Measurements from ENCODE around the gene LRFN3. TPM values are rescaled to one million over a fixed set of nuclear protein-coding genes. Genes with fewer than 3 reads are reported as not detected.

LRFN3 gene
- total RNA-seq, 2 experiments from 2014 or later = 2.8 to 6.0 TPM

DNA sequence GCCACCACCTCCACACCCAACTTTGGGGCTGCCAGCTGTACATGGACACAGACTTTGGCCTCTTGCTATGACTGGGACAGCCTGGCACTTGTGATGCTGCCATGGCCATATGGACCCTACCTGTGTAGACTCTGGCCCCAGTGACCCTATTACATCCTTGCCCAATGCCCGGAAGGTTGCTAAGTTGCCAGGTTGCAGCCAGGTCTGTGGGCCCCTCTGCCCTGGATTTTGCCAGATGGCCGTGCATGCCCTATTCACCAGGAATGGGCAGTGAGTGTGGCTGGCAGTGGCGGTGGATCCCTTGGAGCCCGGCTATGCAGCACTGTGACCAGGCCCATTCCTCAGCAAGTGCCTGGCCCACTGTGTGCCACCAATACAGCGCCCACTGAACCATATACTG lies 49.9 kb downstream of the LRFN3 start:
- no peak overlapping the region for H3K27ac ChIP-seq (ENCODE audit: low read depth, low read length, poor library complexity, severe bottlenecking)
- no peaks in the 10 kb centered on the region for H3K79me2 ChIP-seq (ENCODE audit: insufficient read depth, low read depth, low read length)
- H3K4me1 ChIP-seq (ENCODE audit: insufficient read depth, low read length, poor library complexity, severe bottlenecking) = peaks cover 5% of the 10 kb centered on the region
- no peak overlapping the region for H3K4me3 ChIP-seq (ENCODE audit: low read depth, low read length, poor library complexity, severe bottlenecking)
- TF ChIP-seq CTCF (conservative IDR thresholded peaks at IDR 0.05; ENCODE audit: low read length) (no peak), EZH2phosphoT487 (IDR thresholded peaks at IDR 0.05; ENCODE audit: borderline replicate concordance, low read depth, low read length) (no peak)
- intact Hi-C loops (cut with micrococcal nuclease; ENCODE audit: unreplicated experiment) = no loop called here
- H3K4me2 ChIP-seq (ENCODE audit: low read length) = no peak overlapping the region
- H3K9me3 ChIP-seq (ENCODE audit: low read length) = peaks cover 5% of the 10 kb centered on the region; the same call in 1 of the 2 replicates
- POLR2A ChIA-PET = no interaction called here
- H4K20me1 ChIP-seq (ENCODE audit: insufficient read depth, low read length) = no peaks in the 10 kb centered on the region
- CTCF ChIA-PET (ENCODE audit: unreplicated experiment) = no interaction called here
- DNase-seq (ENCODE audit: low spot score) = no peak
- no peaks in the 10 kb centered on the region for H3K9me2 ChIP-seq (ENCODE audit: insufficient read depth, low read length)
- H3K36me3 ChIP-seq (ENCODE audit: insufficient read depth, low read length) = no peaks in the 10 kb centered on the region
- BruUV-seq (replicated peaks) = no TSS peak
- H2AFZ ChIP-seq (ENCODE audit: low read length) = no peak overlapping the region

GRCh38 chr19:35986664-35987570 lies 50.7 kb downstream of the LRFN3 start:
- Histone ChIP-seq H3K4me3 (ENCODE audit: low read depth, low read length, poor library complexity, severe bottlenecking) (peak overlapping the region; percentile 56), H3K4me2 (ENCODE audit: low read length) (peak overlapping the region; percentile 61), H3K79me2 (ENCODE audit: insufficient read depth, low read depth, low read length) (no peaks in the 10 kb centered on the region), H3K27ac (ENCODE audit: low read depth, low read length, poor library complexity, severe bottlenecking) (no peak overlapping the region), H3K36me3 (ENCODE audit: insufficient read depth, low read length) (no peaks in the 10 kb centered on the region), H3K9me2 (ENCODE audit: insufficient read depth, low read length) (no peaks in the 10 kb centered on the region), H4K20me1 (ENCODE audit: insufficient read depth, low read length) (no peaks in the 10 kb centered on the region), H3K4me1 (ENCODE audit: insufficient read depth, low read length, poor library complexity, severe bottlenecking) (peaks cover 5% of the 10 kb centered on the region), H2AFZ (ENCODE audit: low read length) (no peak overlapping the region), H3K9me3 (ENCODE audit: low read length) (peaks cover 5% of the 10 kb centered on the region; the same call in 1 of the 2 replicates)
- intact Hi-C loops (cut with micrococcal nuclease; ENCODE audit: unreplicated experiment) = no loop called here
- TF ChIP-seq EZH2phosphoT487 (IDR thresholded peaks at IDR 0.05; ENCODE audit: borderline replicate concordance, low read depth, low read length) (no peak), CTCF (conservative IDR thresholded peaks at IDR 0.05; ENCODE audit: low read length) (no peak)
- CTCF ChIA-PET (ENCODE audit: unreplicated experiment) = no interaction called here
- DNase-seq (ENCODE audit: low spot score) = peak; percentile 39
- POLR2A ChIA-PET = interaction anchor here (0.7 kb wide), 1 partner anchor 50 kb away, joined by 4 read pairs; no protein-coding TSS in a partner anchor
- BruUV-seq (replicated peaks) = no TSS peak

GRCh38 chr19:35987571-35987896 lies 51.4 kb downstream of the LRFN3 start:
- CTCF ChIA-PET (ENCODE audit: unreplicated experiment) = no interaction called here

More at GRCh38 chr19:35987571-35987896, 51.4 kb downstream of the LRFN3 start:
- Histone ChIP-seq H3K9me3 (ENCODE audit: low read length) (peaks cover 5% of the 10 kb centered on the region; the same call in 1 of the 2 replicates), H3K79me2 (ENCODE audit: insufficient read depth, low read depth, low read length) (no peaks in the 10 kb centered on the region), H4K20me1 (ENCODE audit: insufficient read depth, low read length) (no peaks in the 10 kb centered on the region), H3K27ac (ENCODE audit: low read depth, low read length, poor library complexity, severe bottlenecking) (no peak overlapping the region), H3K36me3 (ENCODE audit: insufficient read depth, low read length) (no peaks in the 10 kb centered on the region), H3K4me2 (ENCODE audit: low read length) (peak overlapping the region; percentile 61), H2AFZ (ENCODE audit: low read length) (no peak overlapping the region), H3K9me2 (ENCODE audit: insufficient read depth, low read length) (no peaks in the 10 kb centered on the region), H3K4me3 (ENCODE audit: low read depth, low read length, poor library complexity, severe bottlenecking) (peak overlapping the region; percentile 56), H3K4me1 (ENCODE audit: insufficient read depth, low read length, poor library complexity, severe bottlenecking) (peaks cover 5% of the 10 kb centered on the region)
- POLR2A ChIA-PET = interaction anchor here (0.7 kb wide), 1 partner anchor 49 kb away, joined by 4 read pairs; no protein-coding TSS in a partner anchor
- no TSS peak for BruUV-seq (replicated peaks)
- TF ChIP-seq EZH2phosphoT487 (IDR thresholded peaks at IDR 0.05; ENCODE audit: borderline replicate concordance, low read depth, low read length) = no peak
- peak; percentile 50; the same call in 1 of the 2 replicates for TF ChIP-seq CTCF (conservative IDR thresholded peaks at IDR 0.05; ENCODE audit: low read length)
- intact Hi-C loops (cut with micrococcal nuclease; ENCODE audit: unreplicated experiment) = no loop called here
- peak; percentile 12 for DNase-seq (ENCODE audit: low spot score)

Data from OCI-LY7 (cell line).